B cell (primary cell): Measurements from ENCODE around the gene TMEM63A. TPM values are rescaled to one million over a fixed set of nuclear protein-coding genes. Genes with fewer than 3 reads are reported as not detected.
A peak's percentile ranks its signal among the peaks of the same experiment; 100 is the strongest.

Experiments
- ATAC-seq: fragments of 200-7000 bp; cut with Tn5 transposase; one replicate; pipeline ENCODE4 v1.10.0; 2021; ENCODE audit warnings: low read depth, mild to moderate bottlenecking, moderate number of reproducible peaks, moderate library complexity
- CTCF ChIA-PET: fragments of 350-600 bp; sonication (Branson Sonifier 250); formaldehyde crosslinking; loops from one replicate; lab custom pipeline; 2021; ENCODE audit warnings: antibody characterized with exemption, inconsistent platforms; lab: Charles Lee
- POLR2A ChIA-PET: fragments of 350-600 bp; sonication (Branson Sonifier 250); formaldehyde crosslinking; loops from one replicate; lab custom pipeline; 2021; ENCODE audit warnings: antibody characterized with exemption; lab: Charles Lee
- DNase-seq: peaks from one replicate; pipeline ENCODE4 v3.0.0; 2013
- H2AFZ ChIP-seq: 2 replicates; pipeline ENCODE4 v1.6.1; 2012; ENCODE audit warnings: mild to moderate bottlenecking, low read depth, low read length; ENCODE audit not compliant: insufficient read depth, poor library complexity, severe bottlenecking
- H3K27ac ChIP-seq, 2 donors: 1 replicate in 1 of 2; 2 replicates in 1 of 2; pipeline ENCODE4 v1.5.1; 2012 to 2013; ENCODE audit warnings: low read length in 2 of 2, mild to moderate bottlenecking in 2 of 2, moderate library complexity in 1 of 2
- H3K27me3 ChIP-seq, 4 experiments: fragments of 200-600 bp in 1 of 4; sonication (generic) in 1 of 4; replicated peaks in 1 of 4; 1 replicate in 2 of 4; 2 replicates in 2 of 4; pipeline versions ENCODE4 v1.6.1 to v1.7.0; 2013 to 2016; ENCODE audit warnings: low read length in 3 of 4, mild to moderate bottlenecking in 2 of 4, mixed read lengths in 1 of 4, moderate library complexity in 1 of 4; ENCODE audit not compliant: insufficient read depth in 4 of 4, control insufficient read depth in 3 of 4; ENCODE audit errors: control extremely low read depth in 1 of 4
- H3K36me3 ChIP-seq, 2 experiments: replicated peaks in 1 of 2; 1 replicate in 1 of 2; 2 replicates in 1 of 2; pipeline versions ENCODE4 v1.6.1 to v1.7.1; 2013; ENCODE audit warnings: low read length in 1 of 2; ENCODE audit not compliant: insufficient read depth in 2 of 2, control insufficient read depth in 1 of 2; ENCODE audit errors: control extremely low read depth in 1 of 2, extremely low read depth in 1 of 2
- H3K4me1 ChIP-seq, 2 donors: fragments of 200-600 bp in 1 of 2; sonication (generic) in 1 of 2; 1 replicate in 1 of 2; 2 replicates in 1 of 2; pipeline versions ENCODE4 v1.5.1 to v1.6.1; 2013 to 2017; ENCODE audit warnings: low read length in 2 of 2; ENCODE audit not compliant: control insufficient read depth in 2 of 2, insufficient read depth in 2 of 2
- H3K4me2 ChIP-seq: replicated peaks from 2 replicates; pipeline ENCODE3; 2012; ENCODE audit warnings: mild to moderate bottlenecking, low read depth, low read length; ENCODE audit not compliant: poor library complexity, severe bottlenecking
- H3K4me3 ChIP-seq, 5 experiments: fragments of 200-600 bp in 1 of 5; sonication (generic) in 1 of 5; 1 replicate in 3 of 5; 2 replicates in 2 of 5; pipeline versions ENCODE4 v1.5.1 to v1.7.0; 2011 to 2016; ENCODE audit warnings: low read length in 4 of 5, mild to moderate bottlenecking in 4 of 5, low read depth in 2 of 5, control low read depth in 1 of 5, moderate library complexity in 1 of 5; ENCODE audit not compliant: insufficient read depth in 1 of 5; ENCODE audit errors: control extremely low read depth in 1 of 5, extremely low read depth in 1 of 5
- H3K79me2 ChIP-seq: fragments of 200-600 bp; sonication (generic); one replicate; pipeline ENCODE4 v1.6.0; 2016; ENCODE audit warnings: low read length; ENCODE audit not compliant: control insufficient read depth, insufficient read depth
- H3K9ac ChIP-seq: fragments of 200-600 bp; sonication (generic); 2 replicates; pipeline ENCODE4 v1.6.1; 2017; ENCODE audit warnings: mild to moderate bottlenecking, low read length, moderate library complexity
- H3K9me3 ChIP-seq, 3 donors: one replicate each; pipeline versions ENCODE4 v1.6.1 to v1.7.1; 2013; ENCODE audit warnings: low read length in 2 of 3; ENCODE audit not compliant: control insufficient read depth in 2 of 3, insufficient read depth in 1 of 3; ENCODE audit errors: control extremely low read depth in 1 of 3
- H4K20me1 ChIP-seq: 2 replicates; pipeline ENCODE4 v1.6.0; 2012; ENCODE audit warnings: mild to moderate bottlenecking, low read length; ENCODE audit not compliant: insufficient read depth, control insufficient read depth, poor library complexity, severe bottlenecking
- H3K27ac Mint-ChIP-seq: one replicate; pipeline ENCODE4 v1.8.0; 2021; ENCODE audit warnings: mixed read lengths
- H3K27me3 Mint-ChIP-seq: one replicate; pipeline ENCODE4 v1.8.0; 2021; ENCODE audit warnings: mixed read lengths
- H3K4me1 Mint-ChIP-seq: one replicate; pipeline ENCODE4 v1.8.0; 2021; ENCODE audit warnings: mixed read lengths
- H3K4me3 Mint-ChIP-seq: one replicate; pipeline ENCODE4 v1.8.0; 2021; ENCODE audit warnings: mixed read lengths
- H3K9me3 Mint-ChIP-seq: one replicate; pipeline ENCODE4 v1.8.0; 2022; ENCODE audit warnings: mixed read lengths; ENCODE audit not compliant: insufficient read depth
- CTCF ChIP-seq: fragments of 200-600 bp; IDR thresholded peaks from one replicate; pipeline ENCODE4 v1.8.0; 2022; ENCODE audit warnings: antibody characterized with exemption, mild to moderate bottlenecking
- EZH2 ChIP-seq: IDR thresholded peaks from 2 replicates; pipeline ENCODE4 v1.6.1; 2012; ENCODE audit warnings: borderline replicate concordance, low read depth, mild to moderate bottlenecking, moderate library complexity, low read length; ENCODE audit not compliant: insufficient read depth, poor library complexity, severe bottlenecking
- WGBS: methylation state at CpG from one replicate; pipeline ENCODE4 v1.1.5; 2013; ENCODE audit warnings: missing lambda C conversion rate; ENCODE audit not compliant: insufficient coverage; 5-methylcytosine and 5-hydroxymethylcytosine counted together
- intact Hi-C: fragments of 100-400 bp; cut with micrococcal nuclease; formaldehyde crosslinking; loops from one replicate; pipeline ENCODE4 v1.10.0; 2022
- polyA plus RNA-seq: library from polyadenylated mRNA; depleted of rRNA; stranded (reverse); fragments of >200 nt; gene quantifications from 2 replicates; pipeline ENCODE4 v1.2.3, GENCODE V29; 2012
- total RNA-seq, 2 donors: library from RNA; stranded (reverse); fragments of 120-200 nt in 1 of 2; gene quantifications; 1 replicate in 1 of 2; 2 replicates in 1 of 2; pipeline versions ENCODE4 v1.2.3 to v1.2.4, GENCODE V29; 2013 to 2022

TMEM63A gene
- total and polyA plus RNA-seq, 2 donors (not counting 1 experiment from before 2014, with no cell fraction given), result 209 to 238 TPM

- no peaks in the 10 kb centered on the region for H3K9me3 Mint-ChIP-seq
Measured at GRCh38 chr1:225853441-225853840, 28.7 kb downstream of the TMEM63A start.

More at GRCh38 chr1:225853441-225853840, 28.7 kb downstream of the TMEM63A start:
- Mint-ChIP-seq H3K4me1 (peaks cover 50% of the 10 kb centered on the region), H3K27me3 (no peaks in the 10 kb centered on the region), H3K4me3 (no peak overlapping the region), H3K27ac (peak overlapping the region; percentile 61)
- TF ChIP-seq CTCF (no peak), EZH2 (no peak)
- ChIA-PET CTCF (no interaction called here), POLR2A (interaction anchor here (2.0 kb wide), 1 partner anchor 28 kb away, joined by 6 read pairs; the partner anchor contains the start of gene TMEM63A)
- H3K9me3 ChIP-seq, result peaks cover 0 to 7% (median 0%) of the 10 kb centered on the region in 3 donors
- H3K79me2 ChIP-seq, result peaks cover 3% of the 10 kb centered on the region
- peak overlapping the region in 1 of 2 donors; percentile 67 for H3K27ac ChIP-seq
- no peak overlapping the region for H3K4me3 ChIP-seq
- 95% methylated on average over 11 of the region's 12 CpGs for WGBS
- H3K4me2 ChIP-seq, result no peak overlapping the region
- H4K20me1 ChIP-seq, result no peaks in the 10 kb centered on the region
- peaks cover 5 to 62% of the 10 kb centered on the region in 2 experiments for H3K36me3 ChIP-seq
- ATAC-seq (no peak), DNase-seq (no peak)
- H2AFZ ChIP-seq, result no peak overlapping the region
- intact Hi-C loops, result no loop called here
- no peaks in the 10 kb centered on the region for H3K27me3 ChIP-seq
- no peak overlapping the region for H3K9ac ChIP-seq
- peaks cover 43 to 58% of the 10 kb centered on the region in 2 donors for H3K4me1 ChIP-seq
